HL-60 (cell line): Measurements from ENCODE around the gene WDR19.

ENCODE experiments used
- CTCF ChIP-seq: IDR thresholded peaks from one replicate; pipeline ENCODE4 v1.5.1; 2011; ENCODE audit warnings: low read length, control low read depth, inconsistent platforms; ENCODE audit not compliant: insufficient read depth
- GABPA ChIP-seq: IDR thresholded peaks from 2 replicates; pipeline ENCODE4 v1.6.1; 2012; ENCODE audit warnings: low read depth
- POLR2AphosphoS5 ChIP-seq: IDR thresholded peaks from 2 replicates; pipeline ENCODE4 v1.6.1; 2012; ENCODE audit warnings: low read depth

GRCh38 chr4:39179681-39180080, 2.6 kb upstream of the WDR19 start:
- TF ChIP-seq POLR2AphosphoS5: no peak
- no peak for TF ChIP-seq CTCF
- TF ChIP-seq GABPA: no peak
